Measurements from ENCODE around the gene NRIP2. TPM values are rescaled to one million over a fixed set of nuclear protein-coding genes. Genes with fewer than 3 reads are reported as not detected.
A peak's percentile ranks its signal among the peaks of the same experiment; 100 is the strongest.

NRIP2 gene
- total and polyA plus RNA-seq, 7 donors = 0.33 to 10.0 (median 1.3) TPM; not detected in 1

DNA sequence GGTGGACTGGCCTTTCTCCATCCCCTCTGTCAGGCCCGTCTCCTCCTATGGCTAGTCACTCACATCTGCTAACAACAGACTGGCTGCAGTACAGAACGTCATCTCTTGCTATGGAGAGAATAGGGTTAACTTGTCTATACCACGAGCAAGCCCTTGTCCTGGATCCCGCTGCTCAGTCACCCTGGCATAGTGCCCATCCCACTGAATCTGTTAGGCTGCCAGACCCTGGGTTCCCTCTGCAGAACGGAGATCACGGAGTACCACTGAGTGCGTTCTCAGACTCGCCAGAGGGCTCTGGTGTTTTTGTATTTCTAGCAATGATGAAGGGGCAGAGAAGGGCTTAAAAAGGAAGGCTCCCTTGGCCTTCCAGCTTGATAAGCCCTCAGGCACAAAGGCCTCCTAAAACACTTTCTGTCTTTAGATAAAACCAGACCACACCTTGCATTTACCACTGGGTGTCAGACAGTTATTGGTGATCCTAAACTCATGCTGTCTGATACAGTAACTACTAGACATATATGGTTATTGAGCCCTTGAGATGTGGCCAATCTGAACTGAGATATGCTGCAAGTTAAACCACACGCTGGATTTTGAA is 6.3 kb upstream of the NRIP2 start:
- Histone ChIP-seq H3K27me3 (peaks cover 0 to 9% (median 0%) of the 10 kb centered on the region in 3 donors), H3K9me3 (no peaks in the 10 kb centered on the region), H3K4me1 (peaks cover 0 to 4% (median 0%) of the 10 kb centered on the region in 4 donors), H3K4me3 (no peak overlapping the region), H3K36me3 (peaks cover 0 to 11% (median 4%) of the 10 kb centered on the region in 4 donors), H3K27ac (peak overlapping the region in 1 of 4 donors; percentile 5)
- no peak for DNase-seq
- WGBS, 2 donors = 74 to 75% methylated on average over 9 of the region's 9 CpGs
- intact Hi-C loops (cut with DNase I) = no loop called here
- TF ChIP-seq, protein P1, sequence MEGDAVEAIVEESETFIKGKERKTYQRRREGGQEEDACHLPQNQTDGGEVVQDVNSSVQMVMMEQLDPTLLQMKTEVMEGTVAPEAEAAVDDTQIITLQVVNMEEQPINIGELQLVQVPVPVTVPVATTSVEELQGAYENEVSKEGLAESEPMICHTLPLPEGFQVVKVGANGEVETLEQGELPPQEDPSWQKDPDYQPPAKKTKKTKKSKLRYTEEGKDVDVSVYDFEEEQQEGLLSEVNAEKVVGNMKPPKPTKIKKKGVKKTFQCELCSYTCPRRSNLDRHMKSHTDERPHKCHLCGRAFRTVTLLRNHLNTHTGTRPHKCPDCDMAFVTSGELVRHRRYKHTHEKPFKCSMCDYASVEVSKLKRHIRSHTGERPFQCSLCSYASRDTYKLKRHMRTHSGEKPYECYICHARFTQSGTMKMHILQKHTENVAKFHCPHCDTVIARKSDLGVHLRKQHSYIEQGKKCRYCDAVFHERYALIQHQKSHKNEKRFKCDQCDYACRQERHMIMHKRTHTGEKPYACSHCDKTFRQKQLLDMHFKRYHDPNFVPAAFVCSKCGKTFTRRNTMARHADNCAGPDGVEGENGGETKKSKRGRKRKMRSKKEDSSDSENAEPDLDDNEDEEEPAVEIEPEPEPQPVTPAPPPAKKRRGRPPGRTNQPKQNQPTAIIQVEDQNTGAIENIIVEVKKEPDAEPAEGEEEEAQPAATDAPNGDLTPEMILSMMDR (IDR thresholded peaks at IDR 0.05) = no peak
- no peak for TF ChIP-seq EP300 (IDR thresholded peaks at IDR 0.05)
- TF ChIP-seq POLR2A (IDR thresholded peaks at IDR 0.05) = no peak
- TF ChIP-seq POLR2AphosphoS5 (IDR thresholded peaks at IDR 0.05) = no peak

DNA sequence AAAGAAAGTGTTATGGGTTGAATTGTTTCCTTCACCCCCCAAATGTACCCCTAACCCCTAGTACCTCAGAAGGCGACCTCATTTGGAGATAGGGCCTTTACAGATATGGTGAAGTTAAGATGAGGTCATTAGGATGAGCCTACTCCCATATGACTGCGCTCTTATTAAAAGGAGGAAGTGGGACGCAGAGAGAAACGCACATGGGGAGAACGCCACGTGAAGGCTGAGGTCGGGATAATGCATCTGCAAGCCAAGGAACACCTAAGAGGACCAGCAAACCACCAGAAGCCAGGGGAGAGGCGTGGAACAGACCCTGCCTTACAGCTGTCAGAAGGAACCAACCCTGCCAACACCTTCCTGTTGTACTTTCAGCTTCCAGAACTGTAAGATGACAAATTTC is 1.7 kb upstream of the NRIP2 start:
- no peak for DNase-seq
- peaks cover 0 to 18% (median 14%) of the 10 kb centered on the region in 4 donors for H3K4me1 ChIP-seq
- peaks cover 0 to 7% (median under 1%) of the 10 kb centered on the region in 4 donors for H3K36me3 ChIP-seq
- no peak overlapping the region for H3K27ac ChIP-seq
- no peaks in the 10 kb centered on the region for H3K9me3 ChIP-seq
- intact Hi-C loops (cut with DNase I) = no loop called here
- 88 to 93% methylated on average over 8 of the region's 8 CpGs for WGBS, 2 donors
- TF ChIP-seq EP300 (IDR thresholded peaks at IDR 0.05) (no peak), POLR2AphosphoS5 (IDR thresholded peaks at IDR 0.05) (no peak), POLR2A (IDR thresholded peaks at IDR 0.05) (no peak)
- TF ChIP-seq, protein P1 (IDR thresholded peaks at IDR 0.05) = no peak
- H3K27me3 ChIP-seq = peaks cover 0 to 29% (median 0%) of the 10 kb centered on the region in 3 donors
- H3K4me3 ChIP-seq = no peak overlapping the region

GRCh38 chr12:2835691-2836403 is 1.0 kb upstream of the NRIP2 start:
- WGBS, 2 donors = 61 to 77% methylated on average over 4 of the region's 4 CpGs
- H3K4me3 ChIP-seq = no peak overlapping the region
- peaks cover 0 to 14% (median 4%) of the 10 kb centered on the region in 4 donors for H3K36me3 ChIP-seq
- H3K9me3 ChIP-seq = no peaks in the 10 kb centered on the region
- intact Hi-C loops (cut with DNase I) = no loop called here
- no peak for DNase-seq
- TF ChIP-seq POLR2AphosphoS5 (IDR thresholded peaks at IDR 0.05) = no peak
- TF ChIP-seq, protein P1 (IDR thresholded peaks at IDR 0.05) = no peak
- H3K27me3 ChIP-seq = peaks cover 0 to 29% (median 0%) of the 10 kb centered on the region in 3 donors
- no peak overlapping the region for H3K27ac ChIP-seq
- H3K4me1 ChIP-seq = peaks cover 0 to 18% (median 14%) of the 10 kb centered on the region in 4 donors

- Histone ChIP-seq H3K27me3 (peaks cover 0 to 29% (median 0%) of the 10 kb centered on the region in 3 donors), H3K27ac (peak overlapping the region in 1 of 4 donors; percentile 14), H3K4me1 (peaks cover 0 to 18% (median 14%) of the 10 kb centered on the region in 4 donors), H3K9me3 (no peaks in the 10 kb centered on the region), H3K4me3 (peak overlapping the region in 2 of 4 donors; percentile 29 to 30), H3K36me3 (peaks cover 0 to 28% (median 10%) of the 10 kb centered on the region in 4 donors)
- intact Hi-C loops (cut with DNase I) = no loop called here
- 82 to 83% methylated on average over 9 of the region's 9 CpGs for WGBS, 2 donors
- DNase-seq = no peak
- TF ChIP-seq, protein P1 (IDR thresholded peaks at IDR 0.05) = no peak
- TF ChIP-seq EP300 (IDR thresholded peaks at IDR 0.05) = no peak
- TF ChIP-seq POLR2A (IDR thresholded peaks at IDR 0.05) = no peak
- no peak for TF ChIP-seq POLR2AphosphoS5 (IDR thresholded peaks at IDR 0.05)
Observed at GRCh38 chr12:2833810-2834209, 1.0 kb downstream of the NRIP2 start.
